Smooth muscle cell (in vitro differentiated cells): ENCODE results near the gene ELMOD3. TPM values are rescaled to one million over a fixed set of nuclear protein-coding genes. Genes with fewer than 3 reads are reported as not detected.
A peak's percentile ranks its signal among the peaks of the same experiment; 100 is the strongest.

ENCODE experiments used
- DNase-seq: peaks from one replicate; lab custom pipeline; 2025; ENCODE audit not compliant: unreplicated experiment; lab: John Stamatoyannopoulos, UW
- H2AFZ ChIP-seq: fragments of 200-600 bp; sonication (generic); 2 replicates; pipeline ENCODE4 v1.6.0; 2016; ENCODE audit warnings: antibody characterized with exemption, low read depth, mild to moderate bottlenecking
- H3F3A ChIP-seq: fragments of 200-600 bp; sonication (generic); 2 replicates; pipeline ENCODE4 v1.6.0; 2017; ENCODE audit warnings: antibody characterized with exemption, low read depth
- H3K27ac ChIP-seq: fragments of 200-600 bp; sonication (generic); 2 replicates; pipeline ENCODE4 v1.5.1; 2016; ENCODE audit warnings: low read depth, mild to moderate bottlenecking
- H3K27me3 ChIP-seq: fragments of 200-600 bp; sonication (generic); 2 replicates; pipeline ENCODE4 v1.6.1; 2016; ENCODE audit warnings: low read depth, mild to moderate bottlenecking
- H3K36me3 ChIP-seq: fragments of 200-600 bp; sonication (generic); 2 replicates; pipeline ENCODE4 v1.5.1; 2016; ENCODE audit warnings: low read depth
- H3K4me1 ChIP-seq: fragments of 200-600 bp; sonication (generic); 2 replicates; pipeline ENCODE4 v1.5.1; 2016; ENCODE audit warnings: low read depth
- H3K4me2 ChIP-seq: fragments of 200-600 bp; sonication (generic); 2 replicates; pipeline ENCODE4 v1.6.0; 2016; ENCODE audit warnings: mild to moderate bottlenecking
- H3K4me3 ChIP-seq: fragments of 200-600 bp; sonication (generic); 2 replicates; pipeline ENCODE4 v1.5.1; 2016; ENCODE audit warnings: mild to moderate bottlenecking
- H3K79me2 ChIP-seq: fragments of 200-600 bp; sonication (generic); 2 replicates; pipeline ENCODE4 v1.6.0; 2016; ENCODE audit warnings: low read depth, mild to moderate bottlenecking
- H3K9ac ChIP-seq: fragments of 200-600 bp; sonication (generic); 2 replicates; pipeline ENCODE4 v1.6.0; 2016; ENCODE audit warnings: low read depth
- H3K9me3 ChIP-seq: fragments of 200-600 bp; sonication (generic); replicated peaks from 2 replicates; pipeline ENCODE4 v1.5.1; 2016; ENCODE audit warnings: low read depth
- H4K20me1 ChIP-seq: fragments of 200-600 bp; sonication (generic); 2 replicates; pipeline ENCODE4 v1.6.0; 2016; ENCODE audit warnings: low read depth
- WGBS: methylation state at CpG from one replicate; pipeline ENCODE4 v1.1.7; 2016; ENCODE audit warnings: low lambda C conversion rate; 5-methylcytosine and 5-hydroxymethylcytosine counted together
- polyA plus RNA-seq: library from polyadenylated mRNA; unstranded; fragments of >200 nt; fragmentation: Nextera tagmentation; extraction: Ambion mirVana; gene quantifications from 2 replicates; pipeline ENCODE4 v1.2.1, GENCODE V29; 2016
- total RNA-seq: library from RNA; depleted of rRNA; stranded (reverse); fragments of >200 nt; gene quantifications from 2 replicates; pipeline ENCODE4 v1.2.3, GENCODE V29; 2014
- TF ChIP-seq, protein P1 (sequence below): fragments of 200-600 bp; sonication (generic); IDR thresholded peaks from 2 replicates; pipeline ENCODE4 v1.5.1; 2017; ENCODE audit warnings: borderline replicate concordance, mild to moderate bottlenecking, antibody characterized with exemption; ENCODE audit not compliant: insufficient read depth, poor library complexity, severe bottlenecking

The ELMOD3 gene
- total RNA-seq (13.3 and 28.2 TPM in 2 replicates), polyA plus RNA-seq (15.2 and 16.4 TPM in 2 replicates)

DNA sequence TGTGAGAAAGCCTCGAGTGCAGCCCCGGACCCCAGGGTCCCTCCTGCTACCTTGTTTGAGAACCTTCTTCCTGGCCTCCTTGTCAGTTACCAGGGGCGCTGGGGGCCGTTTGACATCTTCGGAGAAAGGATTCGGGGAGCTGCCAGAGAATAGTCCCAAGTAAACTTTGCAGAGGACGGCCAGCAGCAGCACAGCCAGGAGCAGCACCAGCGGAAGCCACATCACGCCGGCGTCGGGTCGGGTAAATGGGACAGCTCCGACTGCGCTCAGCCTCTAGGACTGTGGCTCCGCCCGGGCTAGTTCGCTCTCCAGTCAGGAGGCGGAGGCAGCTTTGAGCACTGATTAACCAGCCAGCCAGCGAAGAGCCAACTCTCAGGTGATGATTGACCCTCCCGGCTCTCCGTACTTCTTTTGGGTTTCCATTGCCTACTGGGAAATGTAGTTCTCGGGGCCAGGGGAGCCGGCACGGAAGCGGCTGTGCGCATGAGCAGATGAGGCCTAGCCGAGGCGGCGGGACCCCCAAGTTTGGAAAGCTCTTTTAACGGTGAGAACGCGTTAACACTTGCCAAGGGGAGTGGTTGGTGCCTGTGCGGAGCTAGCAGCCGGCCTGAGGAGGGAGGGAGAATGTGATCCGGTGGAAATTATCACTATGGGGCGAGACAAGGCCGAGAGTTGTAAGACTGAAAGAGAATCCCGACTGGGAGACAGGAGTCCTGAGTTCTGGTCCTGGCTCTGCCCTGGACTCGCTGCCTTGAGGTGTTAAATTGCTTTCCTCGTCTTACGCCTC, at the start of gene ELMOD3, which contains the start of gene RETSAT:
Gene ELMOD3, plus strand, starts transcription at position 484 of the 787 bp plus-strand sequence. CDS start 2,430 bp downstream, outside the sequence.
Gene RETSAT, minus strand, starts transcription at position 243 of the 787 bp plus-strand sequence. Its CDS starts 21 bp downstream, at position 222.
- no peaks in the 10 kb centered on the region for H3K27me3 ChIP-seq
- H3K4me1 ChIP-seq: peaks cover 11% of the 10 kb centered on the region
- H2AFZ ChIP-seq: peak within 1 kb of the TSS; percentile 87
- H3K27ac ChIP-seq: peak within 1 kb of the TSS; percentile 36
- H3K4me2 ChIP-seq: peak within 1 kb of the TSS; percentile 92
- H3K36me3 ChIP-seq: no peaks in the 10 kb centered on the region
- WGBS: 1% methylated on average over 42 of the region's 42 CpGs
- H3K9ac ChIP-seq: peak within 1 kb of the TSS; percentile 86
- peak; percentile 79 for DNase-seq
- H3K9me3 ChIP-seq: no peaks in the 10 kb centered on the region
- peaks cover 19% of the 10 kb centered on the region for H3K79me2 ChIP-seq
- peaks cover 11% of the 10 kb centered on the region for H4K20me1 ChIP-seq
- H3F3A ChIP-seq: no peaks in the 10 kb centered on the region
- TF ChIP-seq, protein P1, sequence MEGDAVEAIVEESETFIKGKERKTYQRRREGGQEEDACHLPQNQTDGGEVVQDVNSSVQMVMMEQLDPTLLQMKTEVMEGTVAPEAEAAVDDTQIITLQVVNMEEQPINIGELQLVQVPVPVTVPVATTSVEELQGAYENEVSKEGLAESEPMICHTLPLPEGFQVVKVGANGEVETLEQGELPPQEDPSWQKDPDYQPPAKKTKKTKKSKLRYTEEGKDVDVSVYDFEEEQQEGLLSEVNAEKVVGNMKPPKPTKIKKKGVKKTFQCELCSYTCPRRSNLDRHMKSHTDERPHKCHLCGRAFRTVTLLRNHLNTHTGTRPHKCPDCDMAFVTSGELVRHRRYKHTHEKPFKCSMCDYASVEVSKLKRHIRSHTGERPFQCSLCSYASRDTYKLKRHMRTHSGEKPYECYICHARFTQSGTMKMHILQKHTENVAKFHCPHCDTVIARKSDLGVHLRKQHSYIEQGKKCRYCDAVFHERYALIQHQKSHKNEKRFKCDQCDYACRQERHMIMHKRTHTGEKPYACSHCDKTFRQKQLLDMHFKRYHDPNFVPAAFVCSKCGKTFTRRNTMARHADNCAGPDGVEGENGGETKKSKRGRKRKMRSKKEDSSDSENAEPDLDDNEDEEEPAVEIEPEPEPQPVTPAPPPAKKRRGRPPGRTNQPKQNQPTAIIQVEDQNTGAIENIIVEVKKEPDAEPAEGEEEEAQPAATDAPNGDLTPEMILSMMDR: no peak
- peak within 1 kb of the TSS; percentile 62 for H3K4me3 ChIP-seq

DNA sequence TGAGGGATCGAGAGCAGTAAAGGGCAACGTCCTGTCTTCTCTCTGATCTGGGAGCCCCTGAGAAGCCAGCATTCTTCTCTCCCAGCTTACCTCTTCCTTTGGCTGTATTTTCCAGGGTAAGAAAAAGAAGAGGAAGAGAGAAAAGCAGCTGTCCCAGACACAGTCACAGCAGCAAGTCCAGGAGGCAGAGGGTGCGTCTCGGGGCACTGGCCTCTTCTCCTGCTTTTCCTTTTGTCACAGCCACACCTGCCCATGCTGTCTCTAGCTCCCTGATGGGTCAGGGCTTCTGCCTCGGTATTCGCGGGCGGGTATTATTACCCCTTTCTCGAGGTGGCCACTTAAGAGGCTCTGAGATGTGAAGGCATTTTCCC, 47.1 kb upstream of the ELMOD3 start:
- no peaks in the 10 kb centered on the region for H3K27me3 ChIP-seq

DNA sequence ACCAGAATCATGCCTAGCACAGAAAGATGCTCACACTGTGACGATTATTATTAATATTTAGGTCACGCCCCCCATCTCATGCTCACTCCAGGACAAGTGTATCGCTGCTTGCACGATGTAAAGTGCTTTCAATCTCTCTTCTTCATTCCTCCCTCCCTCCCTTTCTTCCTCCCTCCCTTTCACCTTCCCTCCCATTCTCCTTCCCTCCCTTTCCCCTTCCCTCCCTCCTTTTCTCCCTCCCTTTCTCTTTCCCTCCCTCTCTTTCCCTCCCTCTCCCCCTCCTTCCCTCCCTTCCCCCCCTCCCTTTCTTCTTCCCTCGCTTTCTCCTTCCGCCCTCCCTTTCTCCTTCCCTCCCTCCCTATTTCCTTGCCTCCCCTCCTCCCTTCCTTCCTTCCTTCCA, 46.4 kb upstream of the ELMOD3 start:
- Histone ChIP-seq H3K4me1 (no peaks in the 10 kb centered on the region), H3K36me3 (no peaks in the 10 kb centered on the region), H4K20me1 (no peaks in the 10 kb centered on the region), H2AFZ (no peak overlapping the region), H3K9ac (no peak overlapping the region), H3K27ac (no peak overlapping the region), H3K79me2 (no peaks in the 10 kb centered on the region), H3K4me2 (no peak overlapping the region), H3K27me3 (no peaks in the 10 kb centered on the region), H3K9me3 (no peaks in the 10 kb centered on the region), H3F3A (no peaks in the 10 kb centered on the region), H3K4me3 (no peak overlapping the region)
- WGBS: 67% methylated on average over 6 of the region's 6 CpGs
- no peak for DNase-seq
- TF ChIP-seq, protein P1: no peak

More for the DNA sequence above, 47.1 kb upstream of the ELMOD3 start:
- Histone ChIP-seq H3K36me3 (no peaks in the 10 kb centered on the region), H3K4me2 (no peak overlapping the region), H4K20me1 (no peaks in the 10 kb centered on the region), H3K27ac (no peak overlapping the region), H3K79me2 (no peaks in the 10 kb centered on the region), H3K9ac (no peak overlapping the region), H3K9me3 (no peaks in the 10 kb centered on the region), H2AFZ (no peak overlapping the region), H3K4me3 (no peak overlapping the region), H3F3A (no peaks in the 10 kb centered on the region), H3K4me1 (no peaks in the 10 kb centered on the region)
- DNase-seq: no peak
- TF ChIP-seq, protein P1: no peak
- WGBS: 93% methylated on average over 9 of the region's 9 CpGs
